Ovary (tissue), 9 donors: ENCODE measurements around the gene TBC1D1. TPM values are rescaled to one million over a fixed set of nuclear protein-coding genes. Genes with fewer than 3 reads are reported as not detected.

Source experiments
- DNase-seq, 5 donors: peaks; one replicate each; pipeline ENCODE4 v3.0.0-alpha.2; 2019 to 2020
- H3K27ac ChIP-seq, 2 donors: fragments of 200-600 bp; one replicate each; pipeline versions ENCODE4 v1.5.1 to v1.8.0; 2019 to 2022
- H3K27me3 ChIP-seq: fragments of 200-600 bp; one replicate; pipeline ENCODE4 v1.8.0; 2022
- H3K36me3 ChIP-seq: fragments of 200-600 bp; sonication (generic); one replicate; pipeline ENCODE4 v1.5.1; 2019
- H3K4me1 ChIP-seq: one replicate; pipeline ENCODE4 v1.8.1; 2013; ENCODE audit warnings: mild to moderate bottlenecking, moderate library complexity; ENCODE audit not compliant: insufficient read depth
- H3K4me3 ChIP-seq: fragments of 200-600 bp; sonication (generic); one replicate; pipeline ENCODE4 v1.5.1; 2017
- H3K9me3 ChIP-seq, 2 donors: fragments of 200-600 bp in 1 of 2; sonication (generic) in 1 of 2; one replicate each; pipeline versions ENCODE4 v1.5.1 to v1.8.1; 2013 to 2019; ENCODE audit warnings: mild to moderate bottlenecking in 1 of 2, moderate library complexity in 1 of 2
- EP300 ChIP-seq: sonication (generic); formaldehyde crosslinking; IDR thresholded peaks from one replicate; pipeline ENCODE4 v1.6.1; 2017; ENCODE audit warnings: antibody characterized with exemption
- POLR2A ChIP-seq: fragments of 450-650 bp; IDR thresholded peaks from one replicate; pipeline ENCODE4 v1.6.1; 2017; ENCODE audit warnings: antibody characterized with exemption, mild to moderate bottlenecking, moderate library complexity
- WGBS, 3 donors: extraction: QIAGEN DNeasy Blood & Tissue Kit in 1 of 3; methylation state at CpG; one replicate each; pipeline versions ENCODE4 v1.1.5 to v1.1.7; 2013 to 2017; 5-methylcytosine and 5-hydroxymethylcytosine counted together
- intact Hi-C, 4 donors: fragments of 100-400 bp; cut with DNase I; formaldehyde crosslinking; loops; one replicate each; pipeline versions ENCODE4 v1.11.0 to v1.15.1; 2022 to 2023
- polyA plus RNA-seq, 2 donors: library from polyadenylated mRNA; stranded (reverse); fragments of 200-250 nt in 1 of 2; fragments of 350-450 nt in 1 of 2; fragmentation: Illumina TruSeq in 1 of 2; extraction: RNeasy Lipid Tissue Mini Kit (QIAGEN cat#74804) in 1 of 2; gene quantifications; one replicate each; pipeline ENCODE4 v1.2.3, GENCODE V29; 2013 to 2014
- total RNA-seq, 7 donors: library from RNA; depleted of rRNA in 2 of 7; stranded (reverse); fragments of >200 nt in 2 of 7; fragmentation: NEBNext Ultra II Directional in 3 of 7; extraction: Animal tissue kit (Norgen Biotek cat#: 25700) in 3 of 7; gene quantifications; one replicate each; pipeline versions ENCODE4 v1.1.0 to v1.2.4, GENCODE V29; 2016 to 2023
- TF ChIP-seq, protein P1 (sequence below), 3 donors: fragments of 450-650 bp in 2 of 3; fragments of 200-600 bp in 1 of 3; IDR thresholded peaks; one replicate each; pipeline versions ENCODE4 v1.5.1 to v1.8.0; 2016 to 2022; ENCODE audit warnings: antibody characterized with exemption in 3 of 3, mild to moderate bottlenecking in 1 of 3
- donor health status: DM: no; HTN: no; CAD: no; lungs with moderate emphysema.
- donor health status: DM: no; HTN: no; CAD: no.
- donor health status: Bipolar disorder and iron deficiency.
- donor health status: DM: yes; HTN: yes; CAD: no.
- donor health status: DM: no; HTN: no; CAD: no.
- donor health status: DM: yes; HTN: yes; CAD: no.

The TBC1D1 gene
- total and polyA plus RNA-seq, 9 donors, result 39.5 to 104 (median 63.9) TPM

- Histone ChIP-seq H3K27me3 (no peaks in the 10 kb centered on the region), H3K36me3 (no peaks in the 10 kb centered on the region), H3K4me1 (peaks cover 18% of the 10 kb centered on the region), H3K27ac (peak overlapping the region in 1 of 2 donors; percentile 1), H3K4me3 (no peak overlapping the region), H3K9me3 (no peaks in the 10 kb centered on the region)
- intact Hi-C loops, result loop anchor here in 1 of 4 donors (5.0 kb wide), 1 partner anchor 85 kb away; no protein-coding TSS in a partner anchor
- 81 to 83% (median 83%) methylated on average over 8 of the region's 8 CpGs for WGBS, 3 donors
- no peak for DNase-seq
- TF ChIP-seq, protein P1, sequence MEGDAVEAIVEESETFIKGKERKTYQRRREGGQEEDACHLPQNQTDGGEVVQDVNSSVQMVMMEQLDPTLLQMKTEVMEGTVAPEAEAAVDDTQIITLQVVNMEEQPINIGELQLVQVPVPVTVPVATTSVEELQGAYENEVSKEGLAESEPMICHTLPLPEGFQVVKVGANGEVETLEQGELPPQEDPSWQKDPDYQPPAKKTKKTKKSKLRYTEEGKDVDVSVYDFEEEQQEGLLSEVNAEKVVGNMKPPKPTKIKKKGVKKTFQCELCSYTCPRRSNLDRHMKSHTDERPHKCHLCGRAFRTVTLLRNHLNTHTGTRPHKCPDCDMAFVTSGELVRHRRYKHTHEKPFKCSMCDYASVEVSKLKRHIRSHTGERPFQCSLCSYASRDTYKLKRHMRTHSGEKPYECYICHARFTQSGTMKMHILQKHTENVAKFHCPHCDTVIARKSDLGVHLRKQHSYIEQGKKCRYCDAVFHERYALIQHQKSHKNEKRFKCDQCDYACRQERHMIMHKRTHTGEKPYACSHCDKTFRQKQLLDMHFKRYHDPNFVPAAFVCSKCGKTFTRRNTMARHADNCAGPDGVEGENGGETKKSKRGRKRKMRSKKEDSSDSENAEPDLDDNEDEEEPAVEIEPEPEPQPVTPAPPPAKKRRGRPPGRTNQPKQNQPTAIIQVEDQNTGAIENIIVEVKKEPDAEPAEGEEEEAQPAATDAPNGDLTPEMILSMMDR (IDR thresholded peaks at IDR 0.05), result no peak
- no peak for TF ChIP-seq EP300
- no peak for TF ChIP-seq POLR2A
Observed at GRCh38 chr4:37991623-37992410, 100.9 kb downstream of the TBC1D1 start.

DNA sequence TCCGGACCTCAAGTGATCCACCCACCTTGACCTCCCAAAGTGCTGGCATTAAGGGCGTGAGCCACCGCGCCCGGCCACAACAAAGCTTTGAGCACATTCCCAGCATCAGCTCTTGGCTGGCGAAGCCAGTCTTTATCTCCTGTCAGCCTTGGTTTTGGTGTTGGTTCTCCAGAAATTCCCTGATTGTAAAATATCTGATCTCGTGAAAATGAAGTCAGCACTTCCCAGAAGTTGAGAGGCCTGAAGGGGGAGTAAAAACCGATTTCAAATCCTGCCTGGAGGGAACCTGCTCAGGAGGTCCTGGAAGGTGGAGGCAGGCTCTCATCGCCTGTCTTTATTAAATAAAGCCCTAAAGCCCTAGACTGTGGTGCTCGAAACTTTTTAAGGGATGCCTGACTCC lies 102.9 kb downstream of the TBC1D1 start:
- Histone ChIP-seq H3K9me3 (no peaks in the 10 kb centered on the region), H3K36me3 (no peaks in the 10 kb centered on the region), H3K4me3 (no peak overlapping the region), H3K4me1 (peaks cover 23% of the 10 kb centered on the region), H3K27ac (no peak overlapping the region), H3K27me3 (no peaks in the 10 kb centered on the region)
- intact Hi-C loops, result loop anchor here in 1 of 4 donors (5.0 kb wide), 1 partner anchor 87 kb away; no protein-coding TSS in a partner anchor
- no peak for DNase-seq
- TF ChIP-seq POLR2A (no peak), EP300 (no peak)
- TF ChIP-seq, protein P1 (IDR thresholded peaks at IDR 0.05), result no peak
- WGBS, 3 donors, result 87 to 92% (median 87%) methylated on average over 10 of the region's 10 CpGs

DNA sequence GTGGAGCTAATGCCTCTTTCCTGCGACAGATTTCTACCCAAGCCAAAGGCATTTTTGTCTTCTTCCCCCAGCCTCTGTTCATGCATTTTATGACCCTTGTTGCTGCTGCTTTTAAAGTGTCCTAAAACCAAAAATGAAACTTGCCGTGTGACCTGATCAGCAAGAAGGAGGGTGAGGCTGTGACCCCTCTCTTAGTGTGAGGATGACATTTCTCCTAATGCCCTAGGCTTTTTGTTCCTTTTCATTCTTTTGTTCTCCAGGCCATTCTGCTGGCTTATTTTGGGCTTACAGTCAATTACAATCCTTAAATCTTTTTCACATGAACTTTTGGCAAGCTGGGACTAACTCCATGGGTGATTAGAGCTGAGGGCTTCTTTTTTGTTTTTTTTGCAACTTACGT lies 103.7 kb downstream of the TBC1D1 start:
- no peak for DNase-seq

DNA sequence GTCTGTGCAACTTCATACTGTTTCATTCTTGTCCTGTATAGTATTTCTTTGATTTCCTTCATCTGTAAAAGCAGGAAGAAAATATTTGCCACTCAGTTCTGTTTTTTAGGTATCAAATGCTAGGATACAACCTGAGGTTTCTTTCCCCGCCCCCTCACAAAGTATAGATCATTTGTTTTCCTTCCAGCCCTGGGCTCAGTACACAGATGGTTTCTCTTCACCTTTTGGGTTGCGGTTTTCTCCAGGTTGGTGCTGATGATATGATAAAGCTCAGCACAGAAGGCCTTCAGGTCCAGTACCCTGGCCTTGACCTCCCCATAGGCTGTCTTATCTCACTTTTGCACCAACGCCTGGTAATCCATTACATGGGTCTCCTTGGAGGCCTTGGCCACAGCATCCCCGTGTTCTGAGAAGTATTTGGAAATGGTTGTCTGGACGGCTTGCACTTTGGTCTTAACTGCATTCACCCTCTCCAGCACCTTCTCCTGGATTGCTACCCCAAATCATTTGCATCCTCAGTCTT lies 104.5 kb downstream of the TBC1D1 start:
- WGBS, 3 donors, result 84 to 94% (median 87%) methylated on average over 5 of the region's 5 CpGs
- peaks cover 22% of the 10 kb centered on the region for H3K4me1 ChIP-seq
- H3K36me3 ChIP-seq, result no peaks in the 10 kb centered on the region
- TF ChIP-seq POLR2A (no peak), EP300 (no peak)
- TF ChIP-seq, protein P1 (IDR thresholded peaks at IDR 0.05), result no peak
- DNase-seq, result no peak
- intact Hi-C loops, result no loop called here
- peak overlapping the region in 1 of 2 donors; percentile 24 for H3K27ac ChIP-seq
- H3K9me3 ChIP-seq, result no peaks in the 10 kb centered on the region
- no peaks in the 10 kb centered on the region for H3K27me3 ChIP-seq
- H3K4me3 ChIP-seq, result no peak overlapping the region

More for the DNA sequence above, 103.7 kb downstream of the TBC1D1 start:
- WGBS, 3 donors, result 33 to 46% (median 44%) methylated on average over 3 of the region's 3 CpGs
- no peak for TF ChIP-seq EP300
- no peak for TF ChIP-seq POLR2A
- TF ChIP-seq, protein P1 (IDR thresholded peaks at IDR 0.05), result no peak
- intact Hi-C loops, result loop anchor here in 1 of 4 donors (5.0 kb wide), 1 partner anchor 87 kb away; no protein-coding TSS in a partner anchor
- H3K27ac ChIP-seq, result peak overlapping the region in 1 of 2 donors; percentile 24
- H3K4me3 ChIP-seq, result no peak overlapping the region
- H3K4me1 ChIP-seq, result peaks cover 23% of the 10 kb centered on the region
- no peaks in the 10 kb centered on the region for H3K9me3 ChIP-seq
- no peaks in the 10 kb centered on the region for H3K36me3 ChIP-seq
- H3K27me3 ChIP-seq, result no peaks in the 10 kb centered on the region
